K562 (cell line): ENCODE results near the gene C3. TPM values are rescaled to one million over a fixed set of nuclear protein-coding genes. Genes with fewer than 3 reads are reported as not detected.

Experiments used
- ATAC-seq: fragments of 200-7000 bp; cut with Tn5 transposase; 3 replicates; pipeline ENCODE4 v1.9.1; 2020; ENCODE audit warnings: moderate library complexity
- BruUV-seq: library from RNA; stranded (reverse); fragments of 400-500 nt; replicated peaks from 2 replicates; lab custom pipeline; 2021; lab: Mats Ljungman, UMichigan
- CTCF ChIA-PET: fragments of 300-600 bp; formaldehyde crosslinking; extraction: SDS; loops from one replicate; lab custom pipeline; 2021; ENCODE audit warnings: low intra/inter-chr PET ratio; lab: Yijun Ruan, JAX
- POLR2A ChIA-PET: fragments of 300-600, 350-650 bp; sonication (Branson Sonifier 250); formaldehyde crosslinking; extraction: SDS; loops from one replicate; lab custom pipeline; 2021; ENCODE audit warnings: antibody characterized with exemption, inconsistent platforms; lab: Yijun Ruan, JAX
- DNase-seq, 4 experiments: peaks; one replicate each; pipeline versions ENCODE4 v3.0.0 to v3.0.0-alpha.2; 2011 to 2018; ENCODE audit warnings: low spot score in 3 of 4, mixed read lengths in 3 of 4; ENCODE audit errors: extremely low read depth in 1 of 4
- FAIRE-seq: peaks from 2 replicates; lab custom pipeline; 2011; peaks lifted over from hg19 to GRCh38; lab: Jason Lieb, UNC
- H2AFZ ChIP-seq: 2 replicates; pipeline ENCODE4 v1.6.0; 2011; ENCODE audit warnings: low read depth, low read length, control low read depth, inconsistent platforms
- H3K27ac ChIP-seq: fragments of 200-600 bp; 3 replicates; pipeline ENCODE4 v1.8.0; 2011; ENCODE audit warnings: low read depth, mild to moderate bottlenecking, control low read depth, inconsistent platforms, low read length, moderate library complexity, mixed read lengths; ENCODE audit errors: extremely low read depth
- H3K27me3 ChIP-seq, 2 experiments: fragments of 300-600 bp in 1 of 2; 2 replicates in 1 of 2; 3 replicates in 1 of 2; pipeline versions ENCODE4 v1.6.0 to v1.8.0; 2011; ENCODE audit warnings: inconsistent platforms in 2 of 2, low read length in 2 of 2, mild to moderate bottlenecking in 1 of 2, mixed read lengths in 1 of 2, moderate library complexity in 1 of 2; ENCODE audit not compliant: control insufficient read depth in 2 of 2, insufficient read depth in 2 of 2
- H3K36me3 ChIP-seq: fragments of 300-600 bp; 3 replicates; pipeline ENCODE4 v1.8.0; 2011; ENCODE audit warnings: mild to moderate bottlenecking, low read length, inconsistent platforms; ENCODE audit not compliant: control insufficient read depth, insufficient read depth
- H3K4me1 ChIP-seq, 2 experiments: fragments of 200-600 bp in 1 of 2; replicated peaks in 1 of 2; 2 replicates in 1 of 2; 3 replicates in 1 of 2; pipeline versions ENCODE4 v1.5.1 to v1.8.0; 2011; ENCODE audit warnings: inconsistent platforms in 2 of 2, low read length in 2 of 2, mild to moderate bottlenecking in 1 of 2, mixed read lengths in 1 of 2, moderate library complexity in 1 of 2; ENCODE audit not compliant: control insufficient read depth in 2 of 2, insufficient read depth in 2 of 2
- H3K4me2 ChIP-seq: 2 replicates; pipeline ENCODE4 v1.6.1; 2011; ENCODE audit warnings: low read length, control low read depth, inconsistent platforms, mixed read lengths; ENCODE audit not compliant: insufficient read depth
- H3K4me3 ChIP-seq: fragments of 200-600 bp; sonication (generic), shearing (Covaris generic); 2 replicates; pipeline ENCODE4 v1.5.1; 2016; ENCODE audit warnings: control low read depth, inconsistent platforms
- H3K79me2 ChIP-seq: fragments of 200-600 bp; 3 replicates; pipeline ENCODE4 v1.8.0; 2011; ENCODE audit warnings: low read length, inconsistent platforms; ENCODE audit not compliant: control insufficient read depth, insufficient read depth
- H3K9ac ChIP-seq, 2 experiments: 2 replicates each; pipeline versions ENCODE4 v1.6.0 to v1.6.1; 2011; ENCODE audit warnings: low read depth in 2 of 2, low read length in 2 of 2, control low read depth in 1 of 2, inconsistent platforms in 1 of 2, mild to moderate bottlenecking in 1 of 2, mixed read lengths in 1 of 2; ENCODE audit not compliant: insufficient read depth in 1 of 2
- H3K9me1 ChIP-seq: one replicate; pipeline ENCODE4 v1.6.0; 2011; ENCODE audit warnings: inconsistent platforms, mild to moderate bottlenecking, low read length, moderate library complexity; ENCODE audit not compliant: control insufficient read depth, insufficient read depth
- H3K9me3 ChIP-seq: replicated peaks from 2 replicates; pipeline ENCODE4 v1.5.1; 2011; ENCODE audit warnings: low read depth, low read length, inconsistent platforms; ENCODE audit not compliant: control insufficient read depth, insufficient read depth
- H4K20me1 ChIP-seq: replicated peaks from 2 replicates; pipeline ENCODE4 v1.6.1; 2011; ENCODE audit warnings: low read length, inconsistent platforms, mixed read lengths; ENCODE audit not compliant: control insufficient read depth, insufficient read depth
- ARID3A ChIP-seq: IDR thresholded peaks from 2 replicates; pipeline ENCODE4 v1.6.1; 2012; ENCODE audit warnings: low read depth, low read length, improper control_type of control experiment, borderline replicate concordance
- CLOCK ChIP-seq: fragments of 250-450 bp; sonication (Bioruptor Pico); IDR thresholded peaks from 2 replicates; pipeline ENCODE4 v1.4.0; 2020; ENCODE audit warnings: mild to moderate bottlenecking, moderate library complexity, borderline replicate concordance
- FOXA3 ChIP-seq, 2 experiments: fragments of 450-650 bp in 1 of 2; sonication (generic) in 1 of 2; formaldehyde crosslinking; IDR thresholded peaks in 1 of 2; conservative IDR thresholded peaks in 1 of 2; 2 replicates each; pipeline versions ENCODE4 v1.4.0 to v1.8.0; 2020 to 2022; ENCODE audit warnings: mild to moderate bottlenecking in 2 of 2, missing genetic modification reagents in 1 of 2
- HDAC3 ChIP-seq: fragments of 450-650 bp; IDR thresholded peaks from 2 replicates; pipeline ENCODE4 v1.6.1; 2018; ENCODE audit warnings: borderline replicate concordance, mild to moderate bottlenecking, moderate library complexity; ENCODE audit not compliant: partially characterized antibody
- PHB2 ChIP-seq: fragments of 450-650 bp; IDR thresholded peaks from 2 replicates; pipeline ENCODE4 v1.6.1; 2017; ENCODE audit warnings: low read depth
- RBM17 ChIP-seq: fragments of 200-400 bp; formaldehyde crosslinking; IDR thresholded peaks from 2 replicates; pipeline ENCODE4 v1.6.1; 2017; ENCODE audit warnings: low read depth, mild to moderate bottlenecking, low read length, borderline replicate concordance
- SAFB ChIP-seq: fragments of 200-400 bp; formaldehyde crosslinking; IDR thresholded peaks from 2 replicates; pipeline ENCODE4 v1.6.1; 2017; ENCODE audit warnings: low read depth, low read length, borderline replicate concordance
- SNIP1 ChIP-seq: fragments of 450-650 bp; IDR thresholded peaks from 2 replicates; pipeline ENCODE4 v1.7.1; 2017; ENCODE audit warnings: low read depth, mild to moderate bottlenecking
- TAF9B ChIP-seq: fragments of 450-650 bp; IDR thresholded peaks from 2 replicates; pipeline ENCODE4 v1.6.1; 2018; ENCODE audit warnings: mild to moderate bottlenecking; ENCODE audit not compliant: partially characterized antibody
- XRCC5 ChIP-seq: fragments of 200-400 bp; formaldehyde crosslinking; IDR thresholded peaks from 2 replicates; pipeline ENCODE4 v1.6.1; 2017; ENCODE audit warnings: low read depth, mild to moderate bottlenecking, low read length
- ZBTB12 ChIP-seq: fragments of 250-450 bp; sonication (Bioruptor Pico); IDR thresholded peaks from 2 replicates; pipeline ENCODE4 v1.4.0; 2020
- WGBS: fragments of 100-300 bp; shearing (Covaris generic); methylation state at CpG from one replicate; pipeline ENCODE4 v1.1.6; 2016; ENCODE audit warnings: low coverage, mixed read lengths; ENCODE audit not compliant: insufficient coverage; ENCODE audit errors: missing lambda C conversion rate; 5-methylcytosine and 5-hydroxymethylcytosine counted together
- in situ Hi-C: fragments of 300-500 bp; cut with MboI; formaldehyde crosslinking; loops from 4 replicates; pipeline ENCODE4 v1.15.0; 2018; ENCODE audit warnings: inconsistent platforms, mixed read lengths
- intact Hi-C: fragments of 100-400 bp; cut with micrococcal nuclease; formaldehyde crosslinking; loops from 2 replicates; pipeline ENCODE4 v1.14.2; 2022
- polyA plus RNA-seq, 8 experiments: library from polyadenylated mRNA; depleted of rRNA in 4 of 8; stranded (reverse) in 5 of 8; unstranded in 3 of 8; fragments of >200 nt; fragmentation: Nextera tagmentation in 2 of 8; fragmentation: Illumina TruSeq in 1 of 8; extraction: Ambion mirVana in 2 of 8; extraction: Trizol in 1 of 8; gene quantifications; 2 replicates each; pipeline versions ENCODE4 v1.2.1 to v1.2.3, GENCODE V29; 2011 to 2014; ENCODE audit warnings: inconsistent platforms in 1 of 8, missing spikeins in 1 of 8
- total RNA-seq, 7 experiments: library from RNA; depleted of rRNA in 6 of 7; stranded (reverse); fragments of >200 nt in 6 of 7; fragmentation: Illumina TruSeq in 2 of 7; extraction: Trizol in 2 of 7; gene quantifications; 2 replicates each; pipeline versions ENCODE4 v1.2.1 to v1.2.3, GENCODE V29; 2011 to 2021; ENCODE audit warnings: low replicate concordance in 1 of 7

The C3 gene
- total and polyA plus RNA-seq, 9 of the 15 experiments (the other 6 are each of a cell fraction or from before 2014, with no cell fraction given) = 0.59 to 10.6 (median 2.2) TPM

GRCh38 chr19:6693681-6694080 lies 26.8 kb downstream of the C3 start:
- BruUV-seq = no TSS peak
- FAIRE-seq = no peak
- Histone ChIP-seq H3K36me3 (no peaks in the 10 kb centered on the region), H3K27ac (no peak overlapping the region), H3K9me3 (no peaks in the 10 kb centered on the region; the same call in 1 of the 2 replicates), H3K27me3 (no peaks in the 10 kb centered on the region), H3K9ac (no peak overlapping the region), H3K4me3 (no peak overlapping the region), H3K9me1 (no peaks in the 10 kb centered on the region), H2AFZ (0 out of 2 replicates have a peak overlapping the region, but pooled peaks have one; percentile 26), H3K79me2 (no peaks in the 10 kb centered on the region), H3K4me1 (peaks cover 7 to 27% of the 10 kb centered on the region in 2 experiments; a peak in 3 of 5 replicates), H4K20me1 (no peaks in the 10 kb centered on the region), H3K4me2 (no peak overlapping the region)
- ATAC-seq = peak; percentile 96
- WGBS = 7% methylated on average over 3 of the region's 7 CpGs
- ChIA-PET CTCF (no interaction called here), POLR2A (no interaction called here)
- in situ Hi-C loops = no loop called here
- peak; percentile 70 to 83 (median 74) for DNase-seq
- intact Hi-C loops = no loop called here
- TF ChIP-seq SAFB (no peak), FOXA3 (CRISPR knock-in tag; conservative IDR thresholded peaks at IDR 0.05 in 1 of 2, IDR thresholded peaks at IDR 0.05 in 1 of 2) (no peak), TAF9B (no peak), CLOCK (CRISPR knock-in tag) (no peak), SNIP1 (no peak), HDAC3 (no peak), RBM17 (no peak), XRCC5 (no peak), ZBTB12 (CRISPR knock-in tag) (no peak), ARID3A (no peak), PHB2 (no peak)
